Measurements from ENCODE around the gene ZFAND3.

DNA sequence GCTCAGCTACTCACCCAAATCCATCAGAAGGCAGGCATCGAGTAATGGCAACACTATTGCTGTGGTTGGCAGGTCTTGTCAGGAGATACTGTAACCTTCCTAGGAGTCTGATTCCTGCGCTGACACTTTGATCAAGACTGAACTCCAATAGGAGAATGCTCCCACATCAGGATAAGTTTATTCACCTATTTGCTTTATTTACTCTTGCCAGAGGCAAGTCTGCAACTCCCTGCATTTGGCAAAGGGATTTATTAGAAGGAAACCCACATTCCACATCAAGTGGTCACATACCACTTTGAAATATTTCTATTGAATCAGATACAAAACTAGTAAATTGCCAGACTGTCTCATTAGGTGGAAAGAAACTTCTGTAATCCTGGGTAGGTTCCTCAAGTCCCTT, 43.5 kb downstream of the ZFAND3 start:
- TF ChIP-seq, protein P1, sequence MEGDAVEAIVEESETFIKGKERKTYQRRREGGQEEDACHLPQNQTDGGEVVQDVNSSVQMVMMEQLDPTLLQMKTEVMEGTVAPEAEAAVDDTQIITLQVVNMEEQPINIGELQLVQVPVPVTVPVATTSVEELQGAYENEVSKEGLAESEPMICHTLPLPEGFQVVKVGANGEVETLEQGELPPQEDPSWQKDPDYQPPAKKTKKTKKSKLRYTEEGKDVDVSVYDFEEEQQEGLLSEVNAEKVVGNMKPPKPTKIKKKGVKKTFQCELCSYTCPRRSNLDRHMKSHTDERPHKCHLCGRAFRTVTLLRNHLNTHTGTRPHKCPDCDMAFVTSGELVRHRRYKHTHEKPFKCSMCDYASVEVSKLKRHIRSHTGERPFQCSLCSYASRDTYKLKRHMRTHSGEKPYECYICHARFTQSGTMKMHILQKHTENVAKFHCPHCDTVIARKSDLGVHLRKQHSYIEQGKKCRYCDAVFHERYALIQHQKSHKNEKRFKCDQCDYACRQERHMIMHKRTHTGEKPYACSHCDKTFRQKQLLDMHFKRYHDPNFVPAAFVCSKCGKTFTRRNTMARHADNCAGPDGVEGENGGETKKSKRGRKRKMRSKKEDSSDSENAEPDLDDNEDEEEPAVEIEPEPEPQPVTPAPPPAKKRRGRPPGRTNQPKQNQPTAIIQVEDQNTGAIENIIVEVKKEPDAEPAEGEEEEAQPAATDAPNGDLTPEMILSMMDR (IDR thresholded peaks at IDR 0.05; ENCODE audit: low read length): no peak
- TF ChIP-seq EZH2phosphoT487 (IDR thresholded peaks at IDR 0.05; ENCODE audit: low read length) (no peak), EZH2 (optimal IDR thresholded peaks at IDR 0.05; ENCODE audit: low read depth, low read length) (no peak)
